ENCODE results near the gene ZXDC.

DNA sequence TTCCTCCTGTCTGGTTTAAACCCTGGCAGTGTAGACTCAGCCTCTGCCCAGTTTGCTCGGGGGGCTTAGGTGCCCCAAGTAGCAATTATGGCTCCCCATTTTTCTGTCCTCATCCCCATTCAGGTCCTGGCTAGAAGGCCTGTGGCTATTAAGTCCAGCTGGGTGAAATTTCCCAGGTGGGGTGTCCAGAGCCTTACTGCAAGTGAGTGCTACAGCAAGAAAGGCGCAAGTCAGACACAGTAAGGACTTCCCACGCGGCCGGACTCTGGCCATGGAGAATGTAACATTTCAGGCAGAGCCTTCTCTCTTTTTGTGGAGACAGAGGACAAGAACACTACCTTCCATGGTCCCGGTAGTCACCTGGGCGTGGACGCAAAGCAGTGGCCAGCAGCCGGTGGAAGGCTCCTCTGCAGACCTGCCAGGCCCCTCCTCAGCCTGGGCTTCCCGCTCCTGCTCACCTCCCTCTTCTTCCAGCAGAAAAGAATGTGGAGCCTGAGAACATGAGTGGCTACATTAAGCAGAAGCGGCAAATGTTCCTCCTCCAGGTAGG is 57.6 kb downstream of the ZXDC start:
- TF ChIP-seq, protein P1, sequence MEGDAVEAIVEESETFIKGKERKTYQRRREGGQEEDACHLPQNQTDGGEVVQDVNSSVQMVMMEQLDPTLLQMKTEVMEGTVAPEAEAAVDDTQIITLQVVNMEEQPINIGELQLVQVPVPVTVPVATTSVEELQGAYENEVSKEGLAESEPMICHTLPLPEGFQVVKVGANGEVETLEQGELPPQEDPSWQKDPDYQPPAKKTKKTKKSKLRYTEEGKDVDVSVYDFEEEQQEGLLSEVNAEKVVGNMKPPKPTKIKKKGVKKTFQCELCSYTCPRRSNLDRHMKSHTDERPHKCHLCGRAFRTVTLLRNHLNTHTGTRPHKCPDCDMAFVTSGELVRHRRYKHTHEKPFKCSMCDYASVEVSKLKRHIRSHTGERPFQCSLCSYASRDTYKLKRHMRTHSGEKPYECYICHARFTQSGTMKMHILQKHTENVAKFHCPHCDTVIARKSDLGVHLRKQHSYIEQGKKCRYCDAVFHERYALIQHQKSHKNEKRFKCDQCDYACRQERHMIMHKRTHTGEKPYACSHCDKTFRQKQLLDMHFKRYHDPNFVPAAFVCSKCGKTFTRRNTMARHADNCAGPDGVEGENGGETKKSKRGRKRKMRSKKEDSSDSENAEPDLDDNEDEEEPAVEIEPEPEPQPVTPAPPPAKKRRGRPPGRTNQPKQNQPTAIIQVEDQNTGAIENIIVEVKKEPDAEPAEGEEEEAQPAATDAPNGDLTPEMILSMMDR (IDR thresholded peaks at IDR 0.05) = no peak
- no peak for TF ChIP-seq POLR2A (IDR thresholded peaks at IDR 0.05)
